Panc1 (cell line): ENCODE data around the gene TMX1.

Experiments
- CTCF ChIP-seq: fragments of 450-650 bp; IDR thresholded peaks from 2 replicates; pipeline ENCODE4 v1.5.1; 2017; ENCODE audit warnings: mild to moderate bottlenecking
- POLR2AphosphoS5 ChIP-seq: IDR thresholded peaks from 2 replicates; pipeline ENCODE4 v1.6.1; 2012; ENCODE audit warnings: mild to moderate bottlenecking, low read depth, low read length, moderate library complexity
- REST ChIP-seq, 2 experiments: IDR thresholded peaks; 2 replicates each; pipeline ENCODE4 v1.6.1; 2011 to 2012; ENCODE audit warnings: low read depth in 2 of 2, control low read depth in 1 of 2, low read length in 1 of 2, mild to moderate bottlenecking in 1 of 2, moderate library complexity in 1 of 2; ENCODE audit not compliant: insufficient read depth in 1 of 2
- SIN3A ChIP-seq: IDR thresholded peaks from 2 replicates; pipeline ENCODE4 v1.6.1; 2012; ENCODE audit warnings: low read depth, mild to moderate bottlenecking, low read length, moderate library complexity, borderline replicate concordance; ENCODE audit not compliant: insufficient read depth

GRCh38 chr14:51289169-51289568 is 49.1 kb downstream of the TMX1 start:
- TF ChIP-seq CTCF (no peak), POLR2AphosphoS5 (no peak), SIN3A (no peak), REST (IDR thresholded peaks at IDR 0.05; ENCODE audit: insufficient read depth in 1 of 2, low read depth in 2 of 2, low read length in 1 of 2) (no peak)
